ENCODE measurements around the gene APBB2.
"Not testable (repeated sequence)": the region's sequence is repeated elsewhere in the genome, so short reads cannot be mapped to it uniquely, and the experiment has no call there.

APBB2 gene

GRCh38 chr4:41160012-41160789 lies 54.1 kb downstream of the APBB2 start:
- no peak for DNase-seq (ENCODE audit: low read depth in 2 of 3, low spot score in 2 of 3)

- DNase-seq (ENCODE audit: low read depth in 2 of 3, low spot score in 2 of 3): no peak
Observed at GRCh38 chr4:41158756-41159155, 55.6 kb downstream of the APBB2 start.

- DNase-seq (ENCODE audit: low read depth in 2 of 3, low spot score in 2 of 3): no peak
Observed at GRCh38 chr4:41158274-41158673, 56.1 kb downstream of the APBB2 start.

- DNase-seq (ENCODE audit: low read depth in 2 of 3, low spot score in 2 of 3): no peak
Observed at GRCh38 chr4:41157009-41157408, 57.3 kb downstream of the APBB2 start.

- DNase-seq (ENCODE audit: low read depth in 2 of 3, low spot score in 2 of 3): no peak
Observed at GRCh38 chr4:41156574-41156973, 57.8 kb downstream of the APBB2 start.

- DNase-seq (ENCODE audit: low read depth in 2 of 3, low spot score in 2 of 3): no peak
Observed at GRCh38 chr4:41155194-41155830, 59.0 kb downstream of the APBB2 start.

GRCh38 chr4:41154814-41155177 lies 59.5 kb downstream of the APBB2 start:
- DNase-seq (ENCODE audit: low read depth in 2 of 3, low spot score in 2 of 3): no peak

GRCh38 chr4:41154010-41154813 lies 60.1 kb downstream of the APBB2 start:
- no peak for DNase-seq (ENCODE audit: low read depth in 2 of 3, low spot score in 2 of 3)

- no peak for DNase-seq (ENCODE audit: low read depth in 2 of 3, low spot score in 2 of 3)
Observed at GRCh38 chr4:41150401-41150800, 63.9 kb downstream of the APBB2 start.

- not testable (repeated sequence) for DNase-seq (ENCODE audit: low read depth in 2 of 3, low spot score in 2 of 3)
Observed at GRCh38 chr4:41149568-41149967, 64.8 kb downstream of the APBB2 start.

GRCh38 chr4:41148931-41149330 lies 65.4 kb downstream of the APBB2 start:
- DNase-seq (ENCODE audit: low read depth in 2 of 3, low spot score in 2 of 3): no peak

- DNase-seq (ENCODE audit: low read depth in 2 of 3, low spot score in 2 of 3): no peak
Observed at GRCh38 chr4:41148292-41148691, 66.0 kb downstream of the APBB2 start.

- not testable (repeated sequence) for DNase-seq (ENCODE audit: low read depth in 2 of 3, low spot score in 2 of 3)
Observed at GRCh38 chr4:41147570-41147969, 66.8 kb downstream of the APBB2 start.

GRCh38 chr4:41146716-41147506 lies 67.4 kb downstream of the APBB2 start:
- no peak for DNase-seq (ENCODE audit: low read depth in 2 of 3, low spot score in 2 of 3)

GRCh38 chr4:41146196-41146595 lies 68.1 kb downstream of the APBB2 start:
- no peak for DNase-seq (ENCODE audit: low read depth in 2 of 3, low spot score in 2 of 3)

GRCh38 chr4:41145571-41146078 lies 68.7 kb downstream of the APBB2 start:
- no peak for DNase-seq (ENCODE audit: low read depth in 2 of 3, low spot score in 2 of 3)

- no peak for DNase-seq (ENCODE audit: low read depth in 2 of 3, low spot score in 2 of 3)
Observed at GRCh38 chr4:41144812-41145211, 69.5 kb downstream of the APBB2 start.

GRCh38 chr4:41144040-41144379 lies 70.3 kb downstream of the APBB2 start:
- no peak for DNase-seq (ENCODE audit: low read depth in 2 of 3, low spot score in 2 of 3)

- no peak for DNase-seq (ENCODE audit: low read depth in 2 of 3, low spot score in 2 of 3)
Observed at GRCh38 chr4:41143311-41144039, 70.9 kb downstream of the APBB2 start.

All from activated CD8-positive, alpha-beta memory T cell treated with anti-CD3 and anti-CD28 coated beads for 48 hours (primary cell).